Osteoblast (primary cell): ENCODE measurements around the gene MAP3K5. TPM values are rescaled to one million over a fixed set of nuclear protein-coding genes. Genes with fewer than 3 reads are reported as not detected.

Experiments used
- DNase-seq: peaks from one replicate; pipeline ENCODE4 v3.0.0; 2011; ENCODE audit warnings: low spot score, mixed read lengths; ENCODE audit not compliant: insufficient read length; ENCODE audit errors: missing footprints
- H2AFZ ChIP-seq: 2 replicates; pipeline ENCODE4 v1.6.0; 2011; ENCODE audit warnings: mild to moderate bottlenecking, low read length
- H3K27ac ChIP-seq: 2 replicates; pipeline ENCODE4 v1.5.1; 2011; ENCODE audit warnings: mild to moderate bottlenecking, low read depth, low read length, moderate library complexity
- H3K27me3 ChIP-seq: 2 replicates; pipeline ENCODE4 v1.6.0; 2012; ENCODE audit warnings: mild to moderate bottlenecking, control low read depth, inconsistent platforms, low read length, moderate library complexity; ENCODE audit not compliant: insufficient read depth
- H3K36me3 ChIP-seq: 2 replicates; pipeline ENCODE4 v1.5.1; 2011; ENCODE audit warnings: mild to moderate bottlenecking, low read length, control low read depth, moderate library complexity; ENCODE audit not compliant: insufficient read depth
- H3K4me1 ChIP-seq: 2 replicates; pipeline ENCODE4 v1.5.1; 2011; ENCODE audit warnings: mild to moderate bottlenecking, low read length, control low read depth, moderate library complexity; ENCODE audit not compliant: insufficient read depth
- H3K4me2 ChIP-seq: 2 replicates; pipeline ENCODE4 v1.6.0; 2011; ENCODE audit warnings: mild to moderate bottlenecking, low read length; ENCODE audit not compliant: insufficient read depth
- H3K4me3 ChIP-seq: fragments of 200-600 bp; sonication (generic); 3 replicates; pipeline ENCODE4 v1.5.1; 2012; ENCODE audit warnings: mild to moderate bottlenecking, low read length, inconsistent platforms; ENCODE audit not compliant: insufficient read depth
- H3K79me2 ChIP-seq: 2 replicates; pipeline ENCODE4 v1.6.0; 2012; ENCODE audit warnings: mild to moderate bottlenecking, low read length, control low read depth, inconsistent platforms; ENCODE audit not compliant: insufficient read depth
- H3K9me3 ChIP-seq: 2 replicates; pipeline ENCODE4 v1.5.1; 2011; ENCODE audit warnings: low read depth, low read length, control low read depth
- H4K20me1 ChIP-seq: 2 replicates; pipeline ENCODE4 v1.6.0; 2012; ENCODE audit warnings: mild to moderate bottlenecking, low read length, control low read depth; ENCODE audit not compliant: insufficient read depth
- CTCF ChIP-seq: IDR thresholded peaks from 2 replicates; pipeline ENCODE4 v1.5.1; 2011; ENCODE audit warnings: mild to moderate bottlenecking, low read depth, low read length, moderate library complexity; ENCODE audit errors: extremely low read depth
- total RNA-seq: library from RNA; depleted of rRNA; stranded (reverse); fragments of >200 nt; gene quantifications from 2 replicates; pipeline ENCODE4 v1.2.3, GENCODE V29; 2012

Gene MAP3K5
- total RNA-seq, 1 donor, result 8.3 TPM

GRCh38 chr6:136608991-136609390 lies 183.3 kb downstream of the MAP3K5 start:
- no peaks in the 10 kb centered on the region for H3K36me3 ChIP-seq
- H3K79me2 ChIP-seq, result no peaks in the 10 kb centered on the region
- H4K20me1 ChIP-seq, result no peaks in the 10 kb centered on the region
- peaks cover 50% of the 10 kb centered on the region for H3K4me1 ChIP-seq
- no peaks in the 10 kb centered on the region for H3K9me3 ChIP-seq
- peak overlapping the region; percentile 76 for H3K27ac ChIP-seq
- H2AFZ ChIP-seq, result no peak overlapping the region
- H3K4me3 ChIP-seq, result no peak overlapping the region
- H3K27me3 ChIP-seq, result no peaks in the 10 kb centered on the region
- peak overlapping the region; percentile 33 for H3K4me2 ChIP-seq
- DNase-seq, result no peak
- no peak for TF ChIP-seq CTCF

DNA sequence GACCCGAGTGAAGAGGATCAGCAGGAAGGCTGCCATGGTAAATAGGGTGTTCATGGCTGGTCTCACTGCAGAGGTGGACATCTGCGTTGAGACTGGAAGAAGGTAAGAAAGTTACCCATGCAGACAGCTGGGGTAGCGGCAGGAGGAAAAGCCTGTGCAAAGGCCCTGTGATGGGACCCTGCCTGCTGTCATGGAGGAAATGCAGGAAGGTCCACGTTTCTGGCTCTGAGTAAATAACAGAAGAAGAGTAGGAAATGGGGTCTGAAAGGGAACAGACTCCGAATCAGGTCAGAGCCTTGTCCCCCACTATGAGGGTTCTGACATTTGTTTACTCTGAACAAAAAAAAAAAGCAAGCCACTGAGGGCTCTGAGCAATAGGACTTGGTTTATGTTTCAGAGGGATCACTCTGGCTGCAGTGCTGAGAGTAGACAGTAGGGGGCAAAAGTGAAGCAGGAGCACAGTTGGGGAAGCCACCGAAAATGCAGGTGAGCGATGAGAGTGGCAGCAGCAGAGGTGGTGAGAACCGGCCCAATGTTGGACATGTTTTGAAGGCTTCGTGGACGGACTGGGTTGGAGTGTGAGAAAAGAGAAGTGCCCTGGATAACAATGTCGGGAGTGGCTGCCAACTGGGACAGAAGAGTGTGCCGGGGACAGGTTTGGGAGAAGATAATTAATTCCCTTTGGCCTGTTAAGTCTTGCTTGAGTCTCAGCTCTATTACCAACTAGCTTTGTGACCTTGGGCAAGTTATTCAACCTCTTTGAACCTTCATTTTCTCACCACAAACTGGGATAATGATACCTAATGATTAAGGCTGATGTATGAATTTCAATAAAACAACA lies 184.1 kb downstream of the MAP3K5 start:
- Histone ChIP-seq H3K4me3 (no peak overlapping the region), H2AFZ (no peak overlapping the region), H3K79me2 (no peaks in the 10 kb centered on the region), H3K27ac (peak overlapping the region; percentile 76), H3K36me3 (no peaks in the 10 kb centered on the region), H4K20me1 (no peaks in the 10 kb centered on the region), H3K4me2 (no peak overlapping the region), H3K4me1 (peaks cover 41% of the 10 kb centered on the region), H3K27me3 (no peaks in the 10 kb centered on the region), H3K9me3 (no peaks in the 10 kb centered on the region)
- no peak for DNase-seq
- peak; percentile 91 for TF ChIP-seq CTCF

DNA sequence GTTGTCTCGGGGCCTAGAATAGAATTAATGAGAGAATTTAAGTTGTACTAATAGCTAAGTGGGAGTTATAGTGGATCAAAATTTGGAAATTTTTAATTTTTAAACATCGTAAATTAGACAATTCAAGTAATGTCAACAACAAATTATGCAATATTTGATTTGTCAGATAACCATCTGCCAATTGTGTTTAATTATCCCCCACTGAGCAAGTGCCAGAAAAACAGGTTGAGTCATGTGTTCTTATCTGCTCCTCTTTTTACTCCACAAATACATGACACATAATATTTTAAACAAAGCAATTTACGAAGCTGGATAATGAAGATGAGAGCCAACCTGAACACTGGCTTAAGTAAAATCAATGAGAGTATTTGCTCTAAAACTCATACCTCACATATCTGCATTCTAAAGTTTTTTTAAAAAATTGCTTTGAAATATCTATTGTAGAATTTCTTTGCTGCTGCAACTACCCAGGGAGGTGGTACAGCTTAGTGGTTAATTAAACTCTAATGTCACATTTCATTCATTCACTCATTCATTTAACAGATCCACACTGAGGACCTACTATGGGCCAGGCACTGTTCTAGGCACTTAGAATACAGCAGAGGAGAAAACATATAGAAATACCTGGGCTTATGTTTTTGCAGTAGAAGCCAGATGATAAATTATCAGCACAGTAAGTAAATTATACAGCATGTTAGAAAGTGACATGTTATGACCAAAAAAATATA lies 184.9 kb downstream of the MAP3K5 start:
- H3K27me3 ChIP-seq, result no peaks in the 10 kb centered on the region
- no peak for DNase-seq
- TF ChIP-seq CTCF, result no peak
- H3K4me1 ChIP-seq, result peaks cover 34% of the 10 kb centered on the region
- no peaks in the 10 kb centered on the region for H4K20me1 ChIP-seq
- no peak overlapping the region for H3K4me3 ChIP-seq
- no peaks in the 10 kb centered on the region for H3K9me3 ChIP-seq
- H3K79me2 ChIP-seq, result no peaks in the 10 kb centered on the region
- H3K4me2 ChIP-seq, result no peak overlapping the region
- H3K36me3 ChIP-seq, result no peaks in the 10 kb centered on the region
- H2AFZ ChIP-seq, result no peak overlapping the region
- H3K27ac ChIP-seq, result no peak overlapping the region

- DNase-seq, result no peak
- H3K4me2 ChIP-seq, result no peak overlapping the region
- H4K20me1 ChIP-seq, result no peaks in the 10 kb centered on the region
- no peaks in the 10 kb centered on the region for H3K36me3 ChIP-seq
- no peaks in the 10 kb centered on the region for H3K9me3 ChIP-seq
- H3K79me2 ChIP-seq, result no peaks in the 10 kb centered on the region
- H3K27me3 ChIP-seq, result no peaks in the 10 kb centered on the region
- no peak overlapping the region for H2AFZ ChIP-seq
- no peak for TF ChIP-seq CTCF
- H3K4me3 ChIP-seq, result no peak overlapping the region
- H3K4me1 ChIP-seq, result peaks cover 29% of the 10 kb centered on the region
- no peak overlapping the region for H3K27ac ChIP-seq
These were observed 187.3 kb downstream of the MAP3K5 start for GRCh38 chr6:136604928-136605510.
